Neural progenitor cell (in vitro differentiated cells): ENCODE measurements around the gene TMEM106C.

Experiments used
- EZH2phosphoT487 ChIP-seq: fragments of 200-600 bp; sonication (generic); IDR thresholded peaks from 2 replicates; pipeline ENCODE4 v1.6.1; 2017; ENCODE audit warnings: antibody characterized with exemption
- TF ChIP-seq, protein P1 (sequence below): fragments of 200-600 bp; sonication (generic); IDR thresholded peaks from 2 replicates; pipeline ENCODE4 v1.5.1; 2017; ENCODE audit warnings: antibody characterized with exemption, mild to moderate bottlenecking

DNA sequence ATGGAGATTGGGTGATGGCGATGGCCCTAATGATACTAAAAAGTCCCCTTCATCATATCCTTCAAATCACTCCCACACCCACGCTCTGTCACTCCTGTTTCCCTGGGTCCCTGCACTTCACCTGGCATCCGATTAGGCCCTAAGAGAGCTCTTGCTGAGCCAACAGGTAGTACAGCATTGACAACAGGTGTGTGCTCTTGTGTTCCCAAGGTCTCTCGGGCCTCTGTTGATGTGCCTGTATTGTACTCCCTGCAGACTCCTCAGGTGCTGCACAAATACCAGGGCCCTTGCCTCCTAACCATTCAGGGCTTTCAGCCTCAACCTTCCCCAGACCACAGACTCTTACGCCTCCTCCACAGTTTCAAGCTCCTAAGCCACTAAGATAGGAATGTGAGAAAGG lies 32.8 kb upstream of the TMEM106C start:
- TF ChIP-seq, protein P1, sequence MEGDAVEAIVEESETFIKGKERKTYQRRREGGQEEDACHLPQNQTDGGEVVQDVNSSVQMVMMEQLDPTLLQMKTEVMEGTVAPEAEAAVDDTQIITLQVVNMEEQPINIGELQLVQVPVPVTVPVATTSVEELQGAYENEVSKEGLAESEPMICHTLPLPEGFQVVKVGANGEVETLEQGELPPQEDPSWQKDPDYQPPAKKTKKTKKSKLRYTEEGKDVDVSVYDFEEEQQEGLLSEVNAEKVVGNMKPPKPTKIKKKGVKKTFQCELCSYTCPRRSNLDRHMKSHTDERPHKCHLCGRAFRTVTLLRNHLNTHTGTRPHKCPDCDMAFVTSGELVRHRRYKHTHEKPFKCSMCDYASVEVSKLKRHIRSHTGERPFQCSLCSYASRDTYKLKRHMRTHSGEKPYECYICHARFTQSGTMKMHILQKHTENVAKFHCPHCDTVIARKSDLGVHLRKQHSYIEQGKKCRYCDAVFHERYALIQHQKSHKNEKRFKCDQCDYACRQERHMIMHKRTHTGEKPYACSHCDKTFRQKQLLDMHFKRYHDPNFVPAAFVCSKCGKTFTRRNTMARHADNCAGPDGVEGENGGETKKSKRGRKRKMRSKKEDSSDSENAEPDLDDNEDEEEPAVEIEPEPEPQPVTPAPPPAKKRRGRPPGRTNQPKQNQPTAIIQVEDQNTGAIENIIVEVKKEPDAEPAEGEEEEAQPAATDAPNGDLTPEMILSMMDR: no peak
- no peak for TF ChIP-seq EZH2phosphoT487
